Measurements from ENCODE around the gene ZNF574.

The ZNF574 gene

GRCh38 chr19:42074513-42075363 lies 1.2 kb upstream of the ZNF574 start:
- TF ChIP-seq EZH2phosphoT487 (IDR thresholded peaks at IDR 0.05; ENCODE audit: low read depth), result no peak
- TF ChIP-seq CTCF (IDR thresholded peaks at IDR 0.05; ENCODE audit: low read depth, low read length), result no peak
- H3K36me3 ChIP-seq (replicated peaks; ENCODE audit: low read depth, low read length), result peaks cover 13% of the 10 kb centered on the region
- peak overlapping the region; percentile 77 for H3K27ac ChIP-seq (ENCODE audit: low read length)
- no peak overlapping the region for H2AFZ ChIP-seq (ENCODE audit: low read depth, low read length)
- H3K4me3 ChIP-seq (ENCODE audit: low read length), result peak overlapping the region; percentile 86
- H3K4me1 ChIP-seq (ENCODE audit: low read length), result peaks cover 18% of the 10 kb centered on the region
- H3K9me3 ChIP-seq (ENCODE audit: insufficient read depth, low read length), result no peaks in the 10 kb centered on the region
- H4K20me1 ChIP-seq (ENCODE audit: insufficient read depth, low read length), result peaks cover 26% of the 10 kb centered on the region
- no peaks in the 10 kb centered on the region for H3K27me3 ChIP-seq (ENCODE audit: low read depth, low read length)
- H3K79me2 ChIP-seq (ENCODE audit: low read length), result peaks cover 49% of the 10 kb centered on the region
- peak overlapping the region; percentile 98 for H3K9ac ChIP-seq (ENCODE audit: low read length)
- peak overlapping the region; percentile 84 for H3K4me2 ChIP-seq (ENCODE audit: low read length)

- Histone ChIP-seq H3K9ac (ENCODE audit: low read length) (peak overlapping the region; percentile 98), H3K9me3 (ENCODE audit: insufficient read depth, low read length) (no peaks in the 10 kb centered on the region), H3K4me2 (ENCODE audit: low read length) (peak overlapping the region; percentile 84), H4K20me1 (ENCODE audit: insufficient read depth, low read length) (peaks cover 26% of the 10 kb centered on the region), H3K27me3 (ENCODE audit: low read depth, low read length) (no peaks in the 10 kb centered on the region), H3K27ac (ENCODE audit: low read length) (peak overlapping the region; percentile 77), H3K4me1 (ENCODE audit: low read length) (peaks cover 18% of the 10 kb centered on the region), H3K4me3 (ENCODE audit: low read length) (peak overlapping the region; percentile 86), H3K79me2 (ENCODE audit: low read length) (peaks cover 55% of the 10 kb centered on the region), H2AFZ (ENCODE audit: low read depth, low read length) (peak overlapping the region; percentile 30; the same call in 1 of the 2 replicates), H3K36me3 (replicated peaks; ENCODE audit: low read depth, low read length) (peaks cover 18% of the 10 kb centered on the region)
- TF ChIP-seq EZH2phosphoT487 (IDR thresholded peaks at IDR 0.05; ENCODE audit: low read depth) (no peak), CTCF (IDR thresholded peaks at IDR 0.05; ENCODE audit: low read depth, low read length) (no peak)
Observed at GRCh38 chr19:42075364-42075615, 676 bp upstream of the ZNF574 start.

GRCh38 chr19:42076380-42076944 lies 496 bp downstream of the ZNF574 start:
- H2AFZ ChIP-seq (ENCODE audit: low read depth, low read length), result no peak overlapping the region

More at GRCh38 chr19:42076380-42076944, 496 bp downstream of the ZNF574 start:
- Histone ChIP-seq H3K9ac (ENCODE audit: low read length) (peak overlapping the region; percentile 92), H3K9me3 (ENCODE audit: insufficient read depth, low read length) (no peaks in the 10 kb centered on the region), H3K79me2 (ENCODE audit: low read length) (peaks cover 61% of the 10 kb centered on the region), H3K4me2 (ENCODE audit: low read length) (peak overlapping the region; percentile 96), H3K27ac (ENCODE audit: low read length) (peak overlapping the region; percentile 55), H4K20me1 (ENCODE audit: insufficient read depth, low read length) (peaks cover 32% of the 10 kb centered on the region), H3K36me3 (replicated peaks; ENCODE audit: low read depth, low read length) (peaks cover 29% of the 10 kb centered on the region), H3K4me1 (ENCODE audit: low read length) (peaks cover 18% of the 10 kb centered on the region), H3K27me3 (ENCODE audit: low read depth, low read length) (no peaks in the 10 kb centered on the region), H3K4me3 (ENCODE audit: low read length) (peak overlapping the region; percentile 92)
- TF ChIP-seq CTCF (IDR thresholded peaks at IDR 0.05; ENCODE audit: low read depth, low read length) (no peak), EZH2phosphoT487 (IDR thresholded peaks at IDR 0.05; ENCODE audit: low read depth) (no peak)
